Measurements from ENCODE around the gene MYOF.

Gene MYOF

DNA sequence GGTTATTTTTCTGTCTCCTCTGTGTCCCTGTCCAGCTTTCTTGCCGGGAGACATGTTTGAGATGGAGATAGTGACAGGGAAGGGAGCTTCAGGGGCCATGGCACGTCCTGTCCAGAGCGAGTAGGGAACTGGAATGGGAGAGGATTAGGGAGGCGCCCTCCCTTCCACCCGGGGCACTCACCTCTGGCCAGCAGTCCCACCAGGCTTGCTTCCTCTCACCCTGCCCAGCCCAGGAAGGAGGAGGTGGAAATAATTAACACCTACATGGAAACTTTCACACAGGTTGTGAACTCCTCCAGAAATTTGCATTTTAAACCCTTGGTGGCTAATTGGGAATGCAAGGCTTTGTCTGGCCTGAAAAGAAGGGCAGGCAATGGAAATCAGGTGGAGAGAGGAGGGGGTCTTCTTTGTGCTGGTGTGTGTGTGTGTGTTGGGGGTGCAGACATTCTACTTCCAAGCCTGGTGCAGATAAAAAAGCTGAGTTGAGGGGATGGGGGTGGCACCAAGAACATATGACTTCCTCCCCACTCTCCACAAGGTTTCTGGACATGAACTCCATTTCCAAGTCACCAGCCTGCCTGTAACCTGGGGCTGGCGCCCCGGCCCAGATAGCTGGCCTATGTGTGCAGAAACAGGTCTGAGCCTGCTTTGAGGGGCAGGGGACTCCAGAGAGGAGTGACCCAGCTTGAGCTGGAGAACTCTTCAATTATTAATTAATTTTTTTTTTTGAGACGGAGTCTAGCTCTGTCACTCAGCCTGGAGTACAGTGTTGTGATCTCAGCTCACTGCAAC, 209.1 kb downstream of the MYOF start:
- no peak for DNase-seq (ENCODE audit: insufficient read length, low spot score)
- FAIRE-seq = no peak

DNA sequence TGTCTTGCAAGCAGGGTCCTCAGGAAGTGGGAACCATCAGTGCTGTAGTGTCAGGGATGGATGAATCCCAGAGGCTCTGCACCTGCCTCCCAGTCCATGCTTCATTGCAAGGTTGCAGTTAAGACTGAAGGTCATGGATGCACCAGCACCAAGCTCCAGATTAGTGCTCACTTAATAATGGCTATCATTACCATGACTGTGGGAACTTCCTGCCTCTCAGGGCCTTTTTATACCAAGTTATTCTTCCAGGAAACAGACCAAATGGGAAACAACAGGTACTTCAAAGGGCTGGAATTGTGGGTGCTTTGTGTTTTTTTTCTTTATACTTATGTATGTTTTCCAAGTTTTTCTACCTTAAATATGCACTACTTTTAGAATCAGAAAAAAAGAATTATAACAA, 210.8 kb downstream of the MYOF start:
- TF ChIP-seq, protein P1, sequence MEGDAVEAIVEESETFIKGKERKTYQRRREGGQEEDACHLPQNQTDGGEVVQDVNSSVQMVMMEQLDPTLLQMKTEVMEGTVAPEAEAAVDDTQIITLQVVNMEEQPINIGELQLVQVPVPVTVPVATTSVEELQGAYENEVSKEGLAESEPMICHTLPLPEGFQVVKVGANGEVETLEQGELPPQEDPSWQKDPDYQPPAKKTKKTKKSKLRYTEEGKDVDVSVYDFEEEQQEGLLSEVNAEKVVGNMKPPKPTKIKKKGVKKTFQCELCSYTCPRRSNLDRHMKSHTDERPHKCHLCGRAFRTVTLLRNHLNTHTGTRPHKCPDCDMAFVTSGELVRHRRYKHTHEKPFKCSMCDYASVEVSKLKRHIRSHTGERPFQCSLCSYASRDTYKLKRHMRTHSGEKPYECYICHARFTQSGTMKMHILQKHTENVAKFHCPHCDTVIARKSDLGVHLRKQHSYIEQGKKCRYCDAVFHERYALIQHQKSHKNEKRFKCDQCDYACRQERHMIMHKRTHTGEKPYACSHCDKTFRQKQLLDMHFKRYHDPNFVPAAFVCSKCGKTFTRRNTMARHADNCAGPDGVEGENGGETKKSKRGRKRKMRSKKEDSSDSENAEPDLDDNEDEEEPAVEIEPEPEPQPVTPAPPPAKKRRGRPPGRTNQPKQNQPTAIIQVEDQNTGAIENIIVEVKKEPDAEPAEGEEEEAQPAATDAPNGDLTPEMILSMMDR (IDR thresholded peaks at IDR 0.05; ENCODE audit: insufficient read depth, missing control alignments) = no peak
- no peak for FAIRE-seq
- DNase-seq (ENCODE audit: insufficient read length, low spot score) = no peak

More for the DNA sequence above, 209.1 kb downstream of the MYOF start:
- TF ChIP-seq, protein P1 (IDR thresholded peaks at IDR 0.05; ENCODE audit: insufficient read depth, missing control alignments) = no peak

DNA sequence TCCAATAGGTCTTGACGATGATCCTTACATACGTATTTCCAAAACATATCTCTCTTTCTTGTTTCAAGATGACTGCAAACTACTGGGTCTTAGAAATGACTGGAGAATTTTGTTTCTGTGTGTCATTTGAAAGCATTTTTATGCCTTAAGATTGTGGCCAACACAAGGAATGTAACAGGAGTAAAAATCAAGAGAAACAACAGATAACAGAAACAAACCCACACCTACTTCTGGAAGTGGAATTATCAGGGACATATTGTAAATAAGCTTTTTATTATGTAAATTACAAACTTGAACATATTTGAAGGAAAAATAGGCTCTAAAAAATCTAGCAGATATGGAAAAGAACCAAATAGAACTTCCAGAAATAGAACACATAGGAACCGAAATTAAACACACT, 212.9 kb downstream of the MYOF start:
- DNase-seq (ENCODE audit: insufficient read length, low spot score) (no peak), FAIRE-seq (no peak)
- TF ChIP-seq, protein P1 (IDR thresholded peaks at IDR 0.05; ENCODE audit: insufficient read depth, missing control alignments) = no peak

GRCh38 chr10:93268021-93268420, 214.1 kb downstream of the MYOF start:
- no peak for DNase-seq (ENCODE audit: insufficient read length, low spot score)
- TF ChIP-seq, protein P1 (IDR thresholded peaks at IDR 0.05; ENCODE audit: insufficient read depth, missing control alignments) = no peak
- no peak for FAIRE-seq

GRCh38 chr10:93267521-93267920, 214.6 kb downstream of the MYOF start:
- TF ChIP-seq, protein P1 (IDR thresholded peaks at IDR 0.05; ENCODE audit: insufficient read depth, missing control alignments) = no peak
- no peak for DNase-seq (ENCODE audit: insufficient read length, low spot score)
- FAIRE-seq = no peak

GRCh38 chr10:93266858-93267257, 215.3 kb downstream of the MYOF start:
- TF ChIP-seq, protein P1 (IDR thresholded peaks at IDR 0.05; ENCODE audit: insufficient read depth, missing control alignments) = no peak
- FAIRE-seq (no peak), DNase-seq (ENCODE audit: insufficient read length, low spot score) (no peak)

DNA sequence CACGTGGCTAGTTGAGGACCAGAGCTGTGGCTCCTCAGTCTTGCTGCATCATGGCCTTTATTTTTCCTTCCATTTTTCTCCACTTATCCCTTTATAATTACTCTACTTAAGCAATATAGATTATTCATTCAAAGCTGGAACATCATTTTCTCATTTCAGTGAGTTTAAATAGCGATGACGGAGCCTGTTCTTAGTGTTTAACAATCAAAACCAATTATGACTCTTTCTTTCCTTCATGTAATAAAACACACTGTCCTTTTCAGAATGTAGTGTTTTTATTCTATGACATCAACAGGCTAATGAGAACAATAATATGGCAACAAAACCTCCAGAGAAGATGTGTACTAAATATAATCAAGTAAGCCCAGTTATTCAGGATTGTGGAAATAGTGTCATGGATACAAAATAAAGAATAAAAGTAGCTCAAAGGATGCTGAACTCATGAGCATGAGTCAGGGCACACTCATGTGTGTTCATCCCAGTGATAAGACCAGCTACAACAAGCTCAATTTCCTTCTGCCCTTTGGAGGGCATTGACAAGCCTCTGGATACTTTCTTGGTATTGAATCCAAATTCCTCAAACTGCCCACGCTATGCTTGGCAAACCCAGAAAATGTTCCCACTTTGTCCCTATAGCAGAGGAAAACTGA, 220.0 kb downstream of the MYOF start:
- no peak for FAIRE-seq
- TF ChIP-seq, protein P1 (IDR thresholded peaks at IDR 0.05; ENCODE audit: insufficient read depth, missing control alignments) = no peak
- DNase-seq (ENCODE audit: insufficient read length, low spot score) = no peak

Data from D721Med (cell line).